Activated effector memory CD4-positive, alpha-beta T cell treated with anti-CD3 and anti-CD28 coated beads, Interleukin-2, amount 50 U/mL, for 16 hours (primary cell): ENCODE results near the gene KLHL6.
"Not testable (repeated sequence)": the region's sequence is repeated elsewhere in the genome, so short reads cannot be mapped to it uniquely, and the experiment has no call there.

ENCODE experiments used
- DNase-seq: peaks from one replicate; pipeline ENCODE4 v3.0.0-alpha.2; 2020

Gene KLHL6

GRCh38 chr3:183484431-183485075, 71.0 kb downstream of the KLHL6 start:
- no peak for DNase-seq

DNA sequence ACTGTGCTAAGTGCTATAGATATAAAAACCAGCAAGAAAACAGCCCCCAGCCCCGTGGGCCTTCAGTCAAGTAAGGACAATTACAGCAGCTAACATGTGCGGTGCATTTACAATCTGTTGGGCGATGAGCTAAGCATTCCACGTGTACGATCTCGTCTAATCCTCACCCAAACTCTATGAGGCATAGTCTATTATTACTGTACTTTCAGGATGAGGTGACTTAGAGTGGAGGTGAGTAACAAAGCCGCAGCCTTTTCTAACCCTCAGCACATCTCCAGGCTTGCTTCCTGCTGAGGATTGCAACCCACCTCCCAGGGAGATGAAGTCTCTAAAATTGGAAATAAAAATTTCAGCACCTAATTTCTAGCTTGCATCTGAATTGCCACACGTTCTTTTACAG, 73.9 kb downstream of the KLHL6 start:
- DNase-seq = no peak

DNA sequence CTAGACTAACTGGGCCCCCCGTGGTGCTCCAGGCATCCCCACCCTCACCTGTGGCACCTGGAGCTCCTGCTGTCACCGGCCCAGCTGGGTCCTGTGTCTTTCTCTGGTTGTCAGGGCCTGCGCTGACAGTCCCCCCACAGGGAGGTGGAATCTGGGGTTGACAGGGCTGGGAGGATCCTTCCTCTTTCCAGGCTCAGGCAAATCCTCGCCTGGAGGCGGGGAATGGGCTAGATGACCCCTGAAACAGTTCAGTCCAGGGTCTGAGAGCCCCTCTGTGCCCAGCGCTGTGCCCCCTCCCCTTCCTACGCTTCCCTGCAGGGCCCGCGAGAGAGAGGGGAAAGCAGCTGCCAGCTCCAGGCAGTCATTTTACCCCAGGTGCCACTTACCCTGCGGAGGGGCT, 77.0 kb downstream of the KLHL6 start:
- DNase-seq = no peak

- DNase-seq = no peak
These were observed 77.6 kb downstream of the KLHL6 start for GRCh38 chr3:183477801-183478456.

- not testable (repeated sequence) for DNase-seq
These were observed 79.7 kb downstream of the KLHL6 start for GRCh38 chr3:183475764-183476162.

GRCh38 chr3:183475016-183475763, 80.3 kb downstream of the KLHL6 start:
- no peak for DNase-seq

DNA sequence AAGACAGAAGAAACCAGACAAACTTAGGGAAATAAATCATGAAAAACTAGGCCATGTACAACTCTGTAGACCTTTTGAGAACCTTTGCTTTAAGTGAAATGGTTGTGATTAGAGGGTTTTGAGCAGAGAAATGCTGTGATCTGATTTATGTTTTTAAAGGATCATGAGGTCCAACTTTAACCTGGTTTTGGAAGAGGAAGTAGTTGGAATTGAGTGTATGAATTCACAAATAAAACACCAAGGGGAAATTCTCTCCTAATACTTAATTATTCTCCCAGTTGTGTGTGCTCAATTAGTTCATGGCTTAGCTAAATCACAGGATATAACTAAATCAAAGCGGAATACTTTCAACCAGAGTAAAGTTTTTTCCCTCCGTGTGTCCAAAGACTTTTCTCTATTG, 81.5 kb downstream of the KLHL6 start:
- DNase-seq = no peak

GRCh38 chr3:183472155-183472554, 83.4 kb downstream of the KLHL6 start:
- DNase-seq = no peak

- no peak for DNase-seq
These were observed 87.1 kb downstream of the KLHL6 start for GRCh38 chr3:183468424-183468823.

- no peak for DNase-seq
These were observed 88.9 kb downstream of the KLHL6 start for GRCh38 chr3:183466575-183466974.

DNA sequence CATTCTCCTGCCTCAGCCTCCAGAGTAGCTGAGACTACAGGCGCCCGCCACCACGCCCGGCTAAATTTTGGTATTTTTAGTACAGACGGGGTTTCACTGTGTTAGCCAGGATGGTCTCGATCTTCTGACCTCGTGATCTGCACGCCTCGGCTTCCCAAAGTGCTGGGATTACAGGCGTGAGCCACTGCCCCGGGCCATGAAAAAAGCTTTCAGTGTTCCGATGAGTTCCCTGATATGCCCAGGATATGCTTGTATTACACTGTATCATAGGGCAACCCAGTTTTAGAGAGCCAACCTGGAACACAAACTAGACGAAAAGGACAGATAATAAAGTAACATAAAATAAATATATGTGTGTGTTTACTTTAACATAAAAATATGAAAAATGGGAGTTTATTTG, 89.8 kb downstream of the KLHL6 start:
- DNase-seq = not testable (repeated sequence)

- DNase-seq = no peak
These were observed 91.0 kb downstream of the KLHL6 start for GRCh38 chr3:183464480-183464879.

DNA sequence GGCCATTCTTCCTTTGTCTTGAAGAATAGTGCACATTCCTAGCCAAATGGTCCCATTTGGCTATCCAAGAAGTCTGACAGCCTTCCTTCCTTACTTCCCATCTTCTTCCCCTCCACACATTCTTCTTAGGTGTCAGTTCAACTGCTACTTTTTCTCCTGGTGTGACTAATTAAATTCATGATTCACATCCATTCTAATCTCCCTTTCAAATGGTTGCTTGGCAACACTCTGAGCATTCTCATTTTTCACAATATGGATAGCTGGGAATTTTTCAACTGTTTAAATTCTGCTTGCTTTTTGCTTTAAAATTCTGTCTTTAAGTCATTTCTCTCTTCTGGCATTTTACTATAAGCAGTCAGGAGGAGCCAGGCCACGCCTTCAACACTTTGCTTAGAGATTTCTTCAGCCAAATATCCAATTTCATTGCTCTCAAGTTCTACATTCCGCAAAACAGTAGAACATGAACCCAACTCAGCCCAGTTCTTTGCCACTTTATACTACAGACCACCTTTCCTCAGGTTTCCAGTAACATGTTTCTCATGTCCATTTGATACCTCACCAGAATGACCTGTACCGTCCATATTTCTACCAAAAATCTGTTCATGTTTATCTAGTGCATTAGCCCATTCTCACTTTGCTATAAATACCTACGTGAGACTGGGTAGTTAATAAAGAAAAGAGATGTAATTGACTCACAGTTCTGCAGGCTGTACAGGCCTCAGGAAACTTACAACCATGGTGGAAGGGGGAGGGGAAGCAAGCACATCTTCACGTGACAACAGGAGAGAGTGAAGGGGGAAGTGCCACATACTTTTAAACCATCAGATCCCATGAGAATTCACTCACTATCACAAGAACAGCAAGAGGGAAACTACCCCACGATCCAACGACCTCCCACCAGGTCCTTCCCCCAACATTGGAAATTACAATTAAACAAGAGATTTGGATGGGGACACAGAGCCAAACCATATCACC, 95.1 kb downstream of the KLHL6 start:
- no peak for DNase-seq

- no peak for DNase-seq
These were observed 100.4 kb downstream of the KLHL6 start for GRCh38 chr3:183455089-183455488.

- DNase-seq = no peak
These were observed 101.4 kb downstream of the KLHL6 start for GRCh38 chr3:183454064-183454463.

DNA sequence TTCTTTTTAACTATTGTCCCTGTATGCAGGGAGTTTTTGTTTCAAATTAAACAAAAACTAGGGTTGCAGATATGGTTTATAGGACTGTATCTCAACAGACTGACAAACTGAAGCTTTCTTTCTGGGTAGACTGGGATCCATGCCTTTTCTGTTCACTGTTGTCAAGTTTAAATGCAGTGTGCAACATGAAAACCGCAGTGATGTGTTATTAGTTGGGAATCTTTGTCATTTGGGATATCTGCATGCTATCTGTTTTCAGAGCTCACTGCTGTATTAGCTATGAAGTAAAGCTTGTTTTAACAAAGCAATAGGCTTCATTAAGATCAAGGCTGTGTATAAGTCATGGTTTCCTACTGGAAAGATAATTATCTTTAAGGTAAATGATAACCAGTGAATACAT, 105.7 kb downstream of the KLHL6 start:
- DNase-seq = no peak

DNA sequence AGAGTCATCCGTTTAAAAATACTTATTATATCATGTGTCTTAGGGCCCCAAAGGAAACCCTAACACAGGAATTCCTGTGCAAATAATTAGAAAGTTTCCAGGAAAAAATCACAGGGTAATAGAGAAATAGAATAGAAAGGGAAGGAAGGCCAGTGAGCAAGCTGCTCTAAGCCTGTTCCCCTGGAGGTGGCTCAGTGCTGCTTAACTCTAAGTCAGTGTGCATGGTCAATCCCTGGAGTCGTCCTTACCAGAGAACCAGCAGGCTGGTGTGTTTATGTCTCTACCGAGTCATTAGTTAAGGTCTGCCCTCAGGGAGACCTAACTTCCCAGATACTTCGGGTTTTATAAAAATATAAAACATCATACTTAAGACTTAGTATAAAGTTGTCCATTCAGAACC, 106.1 kb downstream of the KLHL6 start:
- DNase-seq = no peak

- no peak for DNase-seq
These were observed 107.0 kb downstream of the KLHL6 start for GRCh38 chr3:183448369-183449128.

- peak; percentile 85 for DNase-seq
These were observed 108.1 kb downstream of the KLHL6 start for GRCh38 chr3:183447206-183448001.

- DNase-seq = no peak
These were observed 108.7 kb downstream of the KLHL6 start for GRCh38 chr3:183446838-183447205.

GRCh38 chr3:183444748-183445147, 110.8 kb downstream of the KLHL6 start:
- DNase-seq = no peak
